Measurements from ENCODE around the gene ACSF2. TPM values are rescaled to one million over a fixed set of nuclear protein-coding genes. Genes with fewer than 3 reads are reported as not detected.

ACSF2 gene
- total RNA-seq, 1 donor, result 63.0 TPM

DNA sequence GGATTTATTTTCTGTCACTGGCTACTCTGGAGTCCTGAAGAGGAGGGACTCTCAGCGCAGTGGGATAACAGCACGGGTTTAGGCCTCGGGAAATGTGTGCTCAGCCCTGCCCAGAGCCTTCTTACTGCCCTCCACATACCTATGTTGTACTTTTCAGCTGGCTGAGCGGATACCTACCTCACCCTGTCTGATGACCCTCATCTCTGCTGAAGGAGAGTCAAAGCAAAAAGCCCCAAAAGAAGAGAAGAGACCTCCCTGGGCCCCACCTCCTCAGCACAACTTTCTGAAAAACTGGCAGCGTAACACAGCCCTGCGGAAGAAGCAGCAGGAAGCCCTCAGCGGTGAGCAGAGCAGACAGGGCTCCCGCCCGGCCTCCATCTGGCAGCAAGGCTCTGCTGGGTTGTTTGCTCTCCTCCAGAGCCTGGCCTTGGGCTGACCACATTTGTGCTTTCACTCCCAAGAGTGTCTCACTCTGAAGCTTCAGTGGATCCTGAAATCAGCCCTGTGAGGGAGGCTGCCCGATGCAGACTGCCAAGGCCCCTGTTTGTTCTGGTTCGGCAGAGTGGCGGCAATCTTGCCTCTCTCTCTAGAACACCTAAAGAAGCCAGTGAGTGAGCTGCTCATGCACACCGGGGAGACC, 92.5 kb downstream of the ACSF2 start:
- Histone ChIP-seq H3K27me3 (ENCODE audit: insufficient read depth, low read length) (no peaks in the 10 kb centered on the region), H3K36me3 (ENCODE audit: insufficient read depth, low read length) (no peaks in the 10 kb centered on the region), H3K4me2 (ENCODE audit: insufficient read depth, low read length) (no peak overlapping the region), H2AFZ (ENCODE audit: low read length) (peak overlapping the region; percentile 10), H3K79me2 (ENCODE audit: insufficient read depth, low read length) (no peaks in the 10 kb centered on the region), H3K4me1 (ENCODE audit: insufficient read depth, low read length) (peaks cover 14% of the 10 kb centered on the region), H3K4me3 (ENCODE audit: insufficient read depth, low read length) (no peak overlapping the region), H4K20me1 (ENCODE audit: insufficient read depth, low read length) (no peaks in the 10 kb centered on the region), H3K9me3 (ENCODE audit: low read depth, low read length) (no peaks in the 10 kb centered on the region), H3K27ac (ENCODE audit: low read depth, low read length) (no peak overlapping the region)
- TF ChIP-seq CTCF (IDR thresholded peaks at IDR 0.05; ENCODE audit: extremely low read depth, low read depth, low read length), result no peak
- peak; percentile 58 for DNase-seq (ENCODE audit: insufficient read length, low spot score, missing footprints)

DNA sequence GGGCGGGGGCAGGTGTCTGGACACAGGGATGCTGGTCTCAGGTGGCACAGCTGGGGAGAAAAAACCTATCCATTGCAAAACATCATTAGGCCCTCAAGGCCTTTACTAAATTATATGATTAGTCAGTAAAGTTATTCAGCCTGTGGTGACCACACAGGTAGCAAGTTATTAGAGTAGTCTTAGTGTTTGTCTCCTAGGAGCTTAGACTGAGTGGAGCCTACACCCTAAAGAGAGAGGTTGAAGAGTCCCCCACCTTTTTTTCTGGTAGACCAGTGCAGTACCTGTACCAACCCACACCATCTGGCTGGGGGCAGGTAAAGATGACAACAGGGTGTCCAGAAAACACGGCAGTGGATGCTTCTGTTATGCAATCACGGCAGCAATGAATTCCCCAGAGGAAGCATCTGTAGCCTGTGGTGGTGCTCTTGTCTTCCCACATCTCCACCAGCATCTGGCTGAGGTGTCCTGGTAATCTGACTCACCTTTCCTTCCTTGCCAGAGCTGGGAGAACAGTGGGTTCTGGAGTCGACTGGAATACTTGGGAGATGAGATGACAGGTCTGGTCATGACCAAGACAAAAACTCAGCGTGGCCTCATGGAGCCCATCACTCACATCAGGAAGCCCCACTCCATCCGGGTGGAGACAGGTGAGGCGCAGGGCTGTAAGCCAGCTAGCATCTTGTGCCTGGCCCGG, 93.3 kb downstream of the ACSF2 start:
- Histone ChIP-seq H3K27ac (ENCODE audit: low read depth, low read length) (no peak overlapping the region), H3K27me3 (ENCODE audit: insufficient read depth, low read length) (no peaks in the 10 kb centered on the region), H3K36me3 (ENCODE audit: insufficient read depth, low read length) (no peaks in the 10 kb centered on the region), H2AFZ (ENCODE audit: low read length) (no peak overlapping the region), H3K4me1 (ENCODE audit: insufficient read depth, low read length) (peaks cover 14% of the 10 kb centered on the region), H3K9me3 (ENCODE audit: low read depth, low read length) (no peaks in the 10 kb centered on the region), H3K79me2 (ENCODE audit: insufficient read depth, low read length) (no peaks in the 10 kb centered on the region), H3K4me2 (ENCODE audit: insufficient read depth, low read length) (no peak overlapping the region), H4K20me1 (ENCODE audit: insufficient read depth, low read length) (no peaks in the 10 kb centered on the region), H3K4me3 (ENCODE audit: insufficient read depth, low read length) (no peak overlapping the region)
- DNase-seq (ENCODE audit: insufficient read length, low spot score, missing footprints), result peak; percentile 61
- no peak for TF ChIP-seq CTCF (IDR thresholded peaks at IDR 0.05; ENCODE audit: extremely low read depth, low read depth, low read length)

DNA sequence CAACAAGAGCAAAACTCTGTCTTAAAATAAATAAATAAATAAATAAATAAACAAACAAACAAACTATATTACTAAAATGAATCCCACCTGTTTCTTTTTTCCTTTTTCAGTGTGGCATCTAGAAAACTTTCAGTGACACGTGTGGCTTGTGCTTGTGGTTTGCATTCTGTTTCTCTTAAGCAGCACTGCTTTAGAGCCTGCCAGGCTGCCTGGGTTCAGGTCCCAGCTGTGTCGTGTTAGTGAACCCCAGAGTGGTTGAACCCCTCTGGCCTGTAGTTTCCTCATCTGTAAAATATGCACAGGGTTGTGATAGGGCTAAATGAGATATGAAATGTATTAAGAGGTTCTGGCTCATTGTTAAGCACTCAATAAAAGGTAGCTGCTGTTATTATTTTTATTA, 94.5 kb downstream of the ACSF2 start:
- no peak for TF ChIP-seq CTCF (IDR thresholded peaks at IDR 0.05; ENCODE audit: extremely low read depth, low read depth, low read length)
- Histone ChIP-seq H3K4me2 (ENCODE audit: insufficient read depth, low read length) (no peak overlapping the region), H4K20me1 (ENCODE audit: insufficient read depth, low read length) (no peaks in the 10 kb centered on the region), H2AFZ (ENCODE audit: low read length) (no peak overlapping the region), H3K27me3 (ENCODE audit: insufficient read depth, low read length) (no peaks in the 10 kb centered on the region), H3K4me1 (ENCODE audit: insufficient read depth, low read length) (peaks cover 3% of the 10 kb centered on the region), H3K79me2 (ENCODE audit: insufficient read depth, low read length) (no peaks in the 10 kb centered on the region), H3K9me3 (ENCODE audit: low read depth, low read length) (no peaks in the 10 kb centered on the region), H3K4me3 (ENCODE audit: insufficient read depth, low read length) (no peak overlapping the region), H3K27ac (ENCODE audit: low read depth, low read length) (no peak overlapping the region), H3K36me3 (ENCODE audit: insufficient read depth, low read length) (no peaks in the 10 kb centered on the region)
- DNase-seq (ENCODE audit: insufficient read length, low spot score, missing footprints), result no peak

DNA sequence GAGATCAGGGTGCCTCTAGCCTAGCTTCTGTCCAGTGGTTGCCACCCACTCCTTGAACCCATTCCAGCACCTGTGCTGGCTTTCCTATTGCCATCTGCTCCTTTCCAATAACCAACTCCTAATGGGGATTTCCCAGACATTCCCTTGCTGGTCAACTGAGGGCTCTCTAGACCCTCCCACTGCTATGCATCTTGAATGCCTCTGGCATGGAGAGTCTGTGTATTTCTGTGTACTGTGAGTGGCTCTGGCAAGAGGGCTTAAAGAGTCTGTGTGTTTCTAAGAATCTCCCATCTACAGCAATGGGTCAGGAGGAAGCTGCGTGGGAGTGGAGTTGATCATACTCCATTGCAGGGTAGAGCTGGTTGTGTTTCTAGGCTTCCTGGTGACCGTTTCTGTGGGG, 95.5 kb downstream of the ACSF2 start:
- Histone ChIP-seq H3K9me3 (ENCODE audit: low read depth, low read length) (no peaks in the 10 kb centered on the region), H3K4me1 (ENCODE audit: insufficient read depth, low read length) (no peaks in the 10 kb centered on the region), H2AFZ (ENCODE audit: low read length) (no peak overlapping the region), H3K79me2 (ENCODE audit: insufficient read depth, low read length) (no peaks in the 10 kb centered on the region), H3K4me2 (ENCODE audit: insufficient read depth, low read length) (no peak overlapping the region), H3K27ac (ENCODE audit: low read depth, low read length) (no peak overlapping the region), H3K27me3 (ENCODE audit: insufficient read depth, low read length) (no peaks in the 10 kb centered on the region), H3K36me3 (ENCODE audit: insufficient read depth, low read length) (no peaks in the 10 kb centered on the region), H3K4me3 (ENCODE audit: insufficient read depth, low read length) (no peak overlapping the region), H4K20me1 (ENCODE audit: insufficient read depth, low read length) (no peaks in the 10 kb centered on the region)
- no peak for TF ChIP-seq CTCF (IDR thresholded peaks at IDR 0.05; ENCODE audit: extremely low read depth, low read depth, low read length)
- DNase-seq (ENCODE audit: insufficient read length, low spot score, missing footprints), result peak; percentile 63
